HepG2 (cell line): ENCODE data around the gene SEMA7A. TPM values are rescaled to one million over a fixed set of nuclear protein-coding genes. Genes with fewer than 3 reads are reported as not detected.

Experiments
- EHMT2 ChIP-seq: fragments of 200-600 bp; sonication (generic); IDR thresholded peaks from 2 replicates; pipeline ENCODE4 v1.7.0; 2017; ENCODE audit warnings: antibody characterized with exemption, low read depth, low read length, borderline replicate concordance
- MYNN ChIP-seq: sonication (generic); formaldehyde crosslinking; IDR thresholded peaks from 2 replicates; pipeline ENCODE4 v1.4.0; 2020; ENCODE audit warnings: mild to moderate bottlenecking, low read depth, missing genetic modification reagents
- PRPF4 ChIP-seq: fragments of 200-400 bp; formaldehyde crosslinking; IDR thresholded peaks from 2 replicates; pipeline ENCODE4 v1.6.1; 2016; ENCODE audit warnings: low read length, low read depth; ENCODE audit not compliant: poor library complexity, severe bottlenecking
- SNRNP70 ChIP-seq: fragments of 200-400 bp; formaldehyde crosslinking; IDR thresholded peaks from 2 replicates; pipeline ENCODE4 v1.6.1; 2017; ENCODE audit warnings: mild to moderate bottlenecking, low read depth, low read length, moderate library complexity
- TOE1 ChIP-seq: sonication (generic); formaldehyde crosslinking; IDR thresholded peaks from 2 replicates; pipeline ENCODE4 v1.4.0; 2020; ENCODE audit warnings: mild to moderate bottlenecking, missing genetic modification reagents
- ZNF101 ChIP-seq: sonication (generic); formaldehyde crosslinking; IDR thresholded peaks from 2 replicates; pipeline ENCODE4 v1.4.0; 2020; ENCODE audit warnings: mild to moderate bottlenecking, low read depth, missing genetic modification reagents, borderline replicate concordance
- polyA plus RNA-seq, 8 experiments: library from polyadenylated mRNA; depleted of rRNA in 3 of 8; stranded (reverse) in 7 of 8; unstranded in 1 of 8; fragments of >200 nt; fragmentation: Illumina TruSeq in 4 of 8; extraction: Trizol in 4 of 8; gene quantifications; 2 replicates each; pipeline versions ENCODE4 v1.2.1 to v1.2.3, GENCODE V29; 2011 to 2016; ENCODE audit warnings: low read depth in 4 of 8, missing spikeins in 1 of 8, mixed read lengths in 1 of 8; ENCODE audit not compliant: insufficient read depth in 1 of 8
- total RNA-seq, 5 experiments: library from RNA; depleted of rRNA; stranded (reverse); fragments of >200 nt; fragmentation: Illumina TruSeq; extraction: Trizol; gene quantifications; 2 replicates each; pipeline ENCODE4 v1.2.3, GENCODE V29; 2016; ENCODE audit warnings: low read depth in 1 of 5
- TF ChIP-seq, protein P1 (sequence below): IDR thresholded peaks from 2 replicates; pipeline ENCODE4 v1.6.1; 2016; ENCODE audit warnings: low read depth, borderline replicate concordance
- TF ChIP-seq, protein P2 (sequence below): sonication (generic); formaldehyde crosslinking; conservative IDR thresholded peaks from 2 replicates; pipeline ENCODE4 v1.8.0; 2022; ENCODE audit warnings: mild to moderate bottlenecking, moderate library complexity, missing genetic modification reagents
- TF ChIP-seq, protein P3 (sequence below): fragments of 450-650 bp; IDR thresholded peaks from 2 replicates; pipeline ENCODE4 v1.6.1; 2017; ENCODE audit warnings: mild to moderate bottlenecking
- TF ChIP-seq, protein P4 (sequence below): sonication (generic); formaldehyde crosslinking; IDR thresholded peaks from 2 replicates; pipeline ENCODE4 v1.4.0; 2020; ENCODE audit warnings: missing genetic modification reagents, borderline replicate concordance

SEMA7A gene
- total and polyA plus RNA-seq, 2 of the 13 experiments (the other 11 are each of a cell fraction or from before 2014, with no cell fraction given) = 9.0 to 15.8 TPM

DNA sequence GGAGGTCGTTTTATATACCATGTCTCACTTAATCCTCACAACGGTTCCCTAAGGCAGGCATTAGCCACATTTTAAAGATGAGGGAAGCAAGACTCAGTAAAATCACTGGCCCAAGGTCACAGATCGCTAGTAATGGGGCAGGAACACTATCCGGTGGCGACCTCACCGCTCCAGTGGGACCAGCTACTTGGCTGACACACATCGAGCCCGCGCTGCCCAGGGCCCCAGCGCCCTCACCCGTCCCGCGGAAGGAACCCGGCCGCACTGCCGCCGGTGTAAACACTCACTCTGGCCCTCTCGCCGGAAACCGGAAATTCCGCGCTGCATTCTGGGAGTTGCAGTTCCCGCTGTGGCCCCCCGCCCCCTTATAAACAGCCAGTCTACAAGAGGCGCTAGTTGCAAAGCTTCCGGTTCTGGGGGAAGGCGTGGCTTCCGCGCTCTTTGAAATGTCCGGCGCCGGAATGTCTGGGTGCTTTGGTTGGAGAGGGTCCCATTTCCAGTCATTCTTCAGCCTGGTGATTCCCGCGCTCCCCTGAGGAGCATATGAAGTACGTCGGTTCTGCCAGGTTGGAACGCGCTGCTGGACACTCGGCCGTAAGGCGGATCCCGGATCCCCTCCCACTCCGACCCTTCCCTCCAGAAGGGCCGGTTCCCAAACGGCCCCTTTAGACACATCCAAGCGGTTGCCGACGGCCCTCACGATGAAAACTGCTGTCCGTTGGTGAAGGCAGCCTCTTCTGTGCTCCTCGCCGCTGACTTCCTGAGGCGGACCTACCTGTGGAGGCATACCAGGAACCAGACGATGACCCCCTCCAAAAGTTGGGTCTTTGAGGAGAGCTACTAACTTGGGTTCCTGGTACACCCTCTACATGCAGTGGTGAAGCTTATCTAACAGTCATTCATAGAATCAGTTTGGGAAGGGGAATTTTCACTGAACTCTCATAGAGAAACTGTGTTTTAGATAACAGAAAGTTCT lies 27.4 kb upstream of the SEMA7A start, which contains the start of gene UBL7 (continued):
- no peak for TF ChIP-seq EHMT2
- TF ChIP-seq PRPF4 = no peak
- TF ChIP-seq, protein P1, sequence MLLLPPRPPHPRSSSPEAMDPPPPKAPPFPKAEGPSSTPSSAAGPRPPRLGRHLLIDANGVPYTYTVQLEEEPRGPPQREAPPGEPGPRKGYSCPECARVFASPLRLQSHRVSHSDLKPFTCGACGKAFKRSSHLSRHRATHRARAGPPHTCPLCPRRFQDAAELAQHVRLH (CRISPR knock-in tag) = peak; percentile 88; the same call in 1 of the 2 replicates
- TF ChIP-seq, protein P2, sequence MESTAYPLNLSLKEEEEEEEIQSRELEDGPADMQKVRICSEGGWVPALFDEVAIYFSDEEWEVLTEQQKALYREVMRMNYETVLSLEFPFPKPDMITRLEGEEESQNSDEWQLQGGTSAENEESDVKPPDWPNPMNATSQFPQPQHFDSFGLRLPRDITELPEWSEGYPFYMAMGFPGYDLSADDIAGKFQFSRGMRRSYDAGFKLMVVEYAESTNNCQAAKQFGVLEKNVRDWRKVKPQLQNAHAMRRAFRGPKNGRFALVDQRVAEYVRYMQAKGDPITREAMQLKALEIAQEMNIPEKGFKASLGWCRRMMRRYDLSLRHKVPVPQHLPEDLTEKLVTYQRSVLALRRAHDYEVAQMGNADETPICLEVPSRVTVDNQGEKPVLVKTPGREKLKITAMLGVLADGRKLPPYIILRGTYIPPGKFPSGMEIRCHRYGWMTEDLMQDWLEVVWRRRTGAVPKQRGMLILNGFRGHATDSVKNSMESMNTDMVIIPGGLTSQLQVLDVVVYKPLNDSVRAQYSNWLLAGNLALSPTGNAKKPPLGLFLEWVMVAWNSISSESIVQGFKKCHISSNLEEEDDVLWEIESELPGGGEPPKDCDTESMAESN (CRISPR knock-in tag) = peak; percentile 83
- TF ChIP-seq, protein P3, sequence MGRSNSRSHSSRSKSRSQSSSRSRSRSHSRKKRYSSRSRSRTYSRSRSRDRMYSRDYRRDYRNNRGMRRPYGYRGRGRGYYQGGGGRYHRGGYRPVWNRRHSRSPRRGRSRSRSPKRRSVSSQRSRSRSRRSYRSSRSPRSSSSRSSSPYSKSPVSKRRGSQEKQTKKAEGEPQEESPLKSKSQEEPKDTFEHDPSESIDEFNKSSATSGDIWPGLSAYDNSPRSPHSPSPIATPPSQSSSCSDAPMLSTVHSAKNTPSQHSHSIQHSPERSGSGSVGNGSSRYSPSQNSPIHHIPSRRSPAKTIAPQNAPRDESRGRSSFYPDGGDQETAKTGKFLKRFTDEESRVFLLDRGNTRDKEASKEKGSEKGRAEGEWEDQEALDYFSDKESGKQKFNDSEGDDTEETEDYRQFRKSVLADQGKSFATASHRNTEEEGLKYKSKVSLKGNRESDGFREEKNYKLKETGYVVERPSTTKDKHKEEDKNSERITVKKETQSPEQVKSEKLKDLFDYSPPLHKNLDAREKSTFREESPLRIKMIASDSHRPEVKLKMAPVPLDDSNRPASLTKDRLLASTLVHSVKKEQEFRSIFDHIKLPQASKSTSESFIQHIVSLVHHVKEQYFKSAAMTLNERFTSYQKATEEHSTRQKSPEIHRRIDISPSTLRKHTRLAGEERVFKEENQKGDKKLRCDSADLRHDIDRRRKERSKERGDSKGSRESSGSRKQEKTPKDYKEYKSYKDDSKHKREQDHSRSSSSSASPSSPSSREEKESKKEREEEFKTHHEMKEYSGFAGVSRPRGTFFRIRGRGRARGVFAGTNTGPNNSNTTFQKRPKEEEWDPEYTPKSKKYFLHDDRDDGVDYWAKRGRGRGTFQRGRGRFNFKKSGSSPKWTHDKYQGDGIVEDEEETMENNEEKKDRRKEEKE = no peak
- TF ChIP-seq ZNF101 (CRISPR knock-in tag) = no peak
- TF ChIP-seq TOE1 = peak; percentile 71; the same call in 1 of the 2 replicates
- TF ChIP-seq MYNN (CRISPR knock-in tag) = no peak
- TF ChIP-seq SNRNP70 = no peak
- TF ChIP-seq, protein P4, sequence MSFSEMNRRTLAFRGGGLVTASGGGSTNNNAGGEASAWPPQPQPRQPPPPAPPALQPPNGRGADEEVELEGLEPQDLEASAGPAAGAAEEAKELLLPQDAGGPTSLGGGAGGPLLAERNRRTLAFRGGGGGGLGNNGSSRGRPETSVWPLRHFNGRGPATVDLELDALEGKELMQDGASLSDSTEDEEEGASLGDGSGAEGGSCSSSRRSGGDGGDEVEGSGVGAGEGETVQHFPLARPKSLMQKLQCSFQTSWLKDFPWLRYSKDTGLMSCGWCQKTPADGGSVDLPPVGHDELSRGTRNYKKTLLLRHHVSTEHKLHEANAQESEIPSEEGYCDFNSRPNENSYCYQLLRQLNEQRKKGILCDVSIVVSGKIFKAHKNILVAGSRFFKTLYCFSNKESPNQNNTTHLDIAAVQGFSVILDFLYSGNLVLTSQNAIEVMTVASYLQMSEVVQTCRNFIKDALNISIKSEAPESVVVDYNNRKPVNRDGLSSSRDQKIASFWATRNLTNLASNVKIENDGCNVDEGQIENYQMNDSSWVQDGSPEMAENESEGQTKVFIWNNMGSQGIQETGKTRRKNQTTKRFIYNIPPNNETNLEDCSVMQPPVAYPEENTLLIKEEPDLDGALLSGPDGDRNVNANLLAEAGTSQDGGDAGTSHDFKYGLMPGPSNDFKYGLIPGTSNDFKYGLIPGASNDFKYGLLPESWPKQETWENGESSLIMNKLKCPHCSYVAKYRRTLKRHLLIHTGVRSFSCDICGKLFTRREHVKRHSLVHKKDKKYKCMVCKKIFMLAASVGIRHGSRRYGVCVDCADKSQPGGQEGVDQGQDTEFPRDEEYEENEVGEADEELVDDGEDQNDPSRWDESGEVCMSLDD (CRISPR knock-in tag) = no peak
